DMS79 treated with DMSO at 0.1 percent for 48 hours (cell line): ENCODE results near the gene SMARCA2.

Experiments
- DNase-seq: peaks from one replicate; lab custom pipeline; 2025; lab: John Stamatoyannopoulos, UW

SMARCA2 gene

DNA sequence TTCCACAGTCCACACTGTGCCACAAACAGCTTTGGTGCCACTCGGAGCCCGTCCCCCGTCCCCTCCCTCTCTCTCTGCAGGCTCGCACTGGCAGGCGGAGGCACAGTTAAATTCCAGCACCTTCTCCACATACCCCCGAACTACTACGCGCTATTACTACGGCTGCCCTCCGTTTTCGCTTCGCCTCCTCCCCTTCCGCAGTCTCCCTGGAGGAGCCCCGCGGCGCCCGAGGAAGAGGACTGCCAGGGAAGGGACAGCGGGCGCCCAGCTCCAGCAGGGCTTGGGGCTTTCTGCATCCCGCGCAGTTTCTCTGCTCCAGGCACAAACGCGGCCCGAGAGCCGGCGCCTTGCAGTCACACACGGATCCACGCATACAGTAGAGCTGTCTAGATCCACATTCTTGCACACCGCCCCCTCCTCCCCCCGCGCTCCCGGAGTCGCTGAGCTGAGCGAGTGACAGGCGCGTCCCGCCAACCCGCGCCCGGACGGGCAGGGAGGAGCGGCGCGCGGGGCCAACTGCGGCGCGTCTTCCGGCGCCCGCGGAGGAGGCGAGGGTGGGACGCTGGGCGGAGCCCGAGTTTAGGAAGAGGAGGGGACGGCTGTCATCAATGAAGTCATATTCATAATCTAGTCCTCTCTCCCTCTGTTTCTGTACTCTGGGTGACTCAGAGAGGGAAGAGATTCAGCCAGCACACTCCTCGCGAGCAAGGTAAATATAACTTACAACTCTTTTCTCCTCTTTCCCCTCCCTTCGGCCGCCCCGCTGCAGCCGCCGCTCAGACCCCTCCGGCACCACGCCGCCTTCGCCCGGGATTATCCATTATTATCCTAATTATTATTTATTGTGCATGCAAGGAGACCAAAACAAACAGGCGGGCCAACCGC is at the start of gene SMARCA2:
SMARCA2 (plus strand) TSS at position 652 of the 885 bp plus-strand sequence. CDS start 13,676 bp downstream, outside the sequence.
- peak; percentile 80 for DNase-seq

- no peak for DNase-seq
Observed at GRCh38 chr9:1966725-1967366, 48.3 kb upstream of the SMARCA2 start.

DNA sequence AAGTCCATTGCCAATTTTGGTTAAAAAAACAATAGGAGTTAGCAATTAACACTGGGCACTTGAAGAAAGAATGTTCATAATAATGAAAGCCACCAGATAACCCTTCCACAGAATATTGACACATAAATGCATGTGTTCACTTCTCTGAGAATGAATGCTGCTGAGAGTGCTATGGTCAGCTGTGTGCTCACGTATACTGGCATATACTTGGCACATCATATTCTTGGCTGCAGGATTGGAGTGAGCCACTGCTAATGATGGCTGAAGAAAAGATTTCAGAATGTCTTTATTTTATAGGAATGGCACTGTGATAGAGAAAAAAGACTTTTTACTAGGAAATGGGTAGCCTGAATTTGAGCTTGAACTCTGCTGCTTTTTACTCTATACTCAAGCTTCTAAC is 46.0 kb upstream of the SMARCA2 start:
- DNase-seq = no peak

- no peak for DNase-seq
Observed at GRCh38 chr9:1969898-1970297, 45.2 kb upstream of the SMARCA2 start.

GRCh38 chr9:1972672-1973071 is 42.5 kb upstream of the SMARCA2 start:
- DNase-seq = no peak

GRCh38 chr9:1977026-1977425 is 38.1 kb upstream of the SMARCA2 start:
- DNase-seq = no peak

DNA sequence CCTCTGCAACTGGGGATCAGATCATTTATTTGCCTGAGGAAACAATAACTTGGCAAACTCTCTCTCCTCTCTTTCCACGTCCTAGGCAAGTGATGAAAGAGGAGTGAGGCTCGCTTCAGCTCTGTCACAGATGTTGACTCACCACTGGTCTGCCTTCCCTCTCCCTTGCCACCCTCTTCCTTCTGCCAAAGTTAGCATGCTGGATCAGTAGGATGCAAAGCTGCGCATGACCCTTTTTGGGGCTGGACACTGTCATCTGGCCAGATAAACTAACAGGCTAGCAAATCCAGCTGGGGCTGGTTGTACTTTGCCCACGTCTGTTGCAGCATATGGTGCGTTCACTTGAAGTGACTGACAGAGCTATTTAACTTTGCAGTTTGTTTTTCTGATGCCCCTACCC is 36.2 kb upstream of the SMARCA2 start:
- no peak for DNase-seq

- no peak for DNase-seq
Observed at GRCh38 chr9:1979741-1980367, 35.3 kb upstream of the SMARCA2 start.

GRCh38 chr9:1980387-1980786 is 34.8 kb upstream of the SMARCA2 start:
- no peak for DNase-seq

DNA sequence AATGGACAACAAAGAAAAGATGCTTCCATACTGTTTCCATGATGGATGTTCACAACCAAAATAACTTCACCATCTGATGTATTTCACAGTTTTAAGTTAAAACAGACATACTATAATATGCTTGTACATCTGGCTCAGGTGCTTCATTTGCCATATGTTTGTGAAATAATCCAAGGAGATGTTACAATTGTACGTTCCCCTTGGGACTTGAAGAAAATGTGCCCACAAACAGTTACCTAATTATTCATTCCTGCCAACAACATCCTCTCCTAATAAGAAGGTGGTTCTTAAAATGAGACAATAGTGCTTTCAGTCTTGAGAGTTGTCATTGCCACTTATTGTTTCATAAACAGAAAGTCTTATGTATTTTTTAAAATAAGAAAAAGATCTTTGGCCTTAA is 33.1 kb upstream of the SMARCA2 start:
- DNase-seq = no peak

GRCh38 chr9:1986341-1986740 is 28.8 kb upstream of the SMARCA2 start:
- no peak for DNase-seq

GRCh38 chr9:1989500-1989899 is 25.6 kb upstream of the SMARCA2 start:
- no peak for DNase-seq

DNA sequence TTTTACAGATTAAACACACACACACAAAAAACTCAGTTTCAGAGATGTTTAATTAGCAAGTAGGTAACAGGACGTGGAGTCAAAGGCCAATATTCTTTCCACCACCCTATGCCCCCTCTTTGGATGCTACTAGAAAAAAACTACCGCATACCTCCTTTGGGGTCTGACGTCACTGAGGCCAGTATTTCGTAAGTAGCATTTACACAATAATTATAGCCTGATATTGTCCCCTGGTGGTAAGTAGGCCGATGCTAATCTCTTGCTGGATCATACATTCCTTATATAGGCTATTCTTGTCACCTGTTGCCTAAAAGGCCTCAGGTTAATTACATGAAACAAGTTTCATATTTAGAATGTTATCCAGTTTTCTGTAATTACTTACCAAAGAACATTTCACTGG is 21.0 kb upstream of the SMARCA2 start:
- no peak for DNase-seq

DNA sequence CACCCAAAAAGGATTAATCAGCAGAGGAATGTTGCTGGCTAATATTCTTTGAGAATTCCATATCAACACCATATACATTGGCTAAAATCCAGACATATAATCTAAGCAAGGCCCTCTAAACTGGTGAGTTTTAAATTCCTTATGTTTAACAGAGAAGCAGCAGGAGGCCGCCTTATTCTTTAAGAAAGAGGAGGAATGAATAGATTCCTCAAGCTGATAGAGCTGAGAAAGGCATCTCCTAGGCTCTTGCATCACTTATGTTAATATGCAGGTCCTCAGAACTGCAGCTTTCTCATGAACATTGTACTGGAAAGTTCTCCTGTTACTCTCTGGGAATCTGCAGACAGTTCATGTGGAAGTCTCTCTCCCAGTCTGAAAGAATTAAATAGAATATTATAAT is 20.1 kb upstream of the SMARCA2 start:
- DNase-seq = no peak

- DNase-seq = no peak
Observed at GRCh38 chr9:1996156-1996555, 19.0 kb upstream of the SMARCA2 start.

DNA sequence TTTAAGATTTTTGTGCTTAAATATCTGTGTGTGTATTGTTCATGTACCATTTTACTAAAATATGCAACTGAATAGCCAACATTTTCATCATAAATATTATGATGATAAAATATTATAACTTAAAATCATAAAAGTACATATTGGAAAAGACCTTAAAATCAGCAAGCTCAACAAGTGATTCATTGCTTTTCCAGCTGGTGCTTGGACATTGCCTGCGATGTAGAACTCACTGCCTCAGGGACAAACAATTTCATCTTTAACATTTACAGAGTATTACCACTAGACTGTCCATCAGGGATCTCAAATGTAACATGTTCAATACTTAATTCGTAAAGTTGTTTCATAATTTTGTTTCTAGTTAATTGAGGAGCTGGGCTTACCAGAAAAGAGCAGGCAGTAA is 17.5 kb upstream of the SMARCA2 start:
- DNase-seq = no peak

GRCh38 chr9:1998111-1998510 is 17.0 kb upstream of the SMARCA2 start:
- DNase-seq = no peak

GRCh38 chr9:2000314-2000713 is 14.8 kb upstream of the SMARCA2 start:
- DNase-seq = no peak

GRCh38 chr9:2008372-2008771 is 6.8 kb upstream of the SMARCA2 start:
- DNase-seq = no peak

- DNase-seq = no peak
Observed at GRCh38 chr9:2012347-2012746, 2.8 kb upstream of the SMARCA2 start.

DNA sequence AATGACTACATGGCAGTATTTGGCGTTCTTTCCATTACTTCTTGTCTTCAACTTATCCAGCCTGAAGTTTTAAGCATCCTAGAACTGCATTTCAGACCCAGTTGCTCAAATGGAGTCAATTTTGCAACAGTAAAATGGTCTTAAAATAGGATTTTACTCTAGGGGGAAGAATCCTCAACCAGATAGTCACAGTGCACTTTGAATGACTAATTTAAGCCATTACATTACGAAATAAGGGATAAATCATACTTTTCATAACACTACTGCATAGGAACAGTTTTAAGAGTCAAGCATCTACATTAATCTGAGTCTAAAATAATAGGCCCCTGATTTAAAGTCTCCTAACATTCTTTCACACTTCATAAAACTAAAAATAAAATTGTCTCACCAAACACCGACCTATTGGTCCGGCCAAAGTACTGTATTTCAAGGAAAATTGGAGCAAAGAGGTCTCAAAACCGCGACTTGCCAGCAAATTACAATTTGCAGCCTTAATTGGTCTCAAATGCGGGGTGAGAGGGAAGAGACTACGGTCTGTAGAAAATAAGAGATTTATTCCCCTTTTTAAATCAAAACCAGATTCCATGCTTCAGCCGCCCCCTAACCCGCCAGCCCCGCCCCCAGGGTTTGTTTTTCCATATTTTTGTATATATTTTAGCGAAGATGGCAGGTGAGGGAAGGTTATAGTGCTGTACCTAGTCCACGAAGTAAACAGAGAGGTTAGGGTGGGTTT is 1.2 kb upstream of the SMARCA2 start:
- DNase-seq = no peak
